HS-27A (cell line): ENCODE measurements around the gene AP4M1.

Experiments used
- DNase-seq: peaks from one replicate; pipeline ENCODE4 v3.0.0-alpha.2; 2012; ENCODE audit warnings: low read depth, missing footprints

AP4M1 gene

DNA sequence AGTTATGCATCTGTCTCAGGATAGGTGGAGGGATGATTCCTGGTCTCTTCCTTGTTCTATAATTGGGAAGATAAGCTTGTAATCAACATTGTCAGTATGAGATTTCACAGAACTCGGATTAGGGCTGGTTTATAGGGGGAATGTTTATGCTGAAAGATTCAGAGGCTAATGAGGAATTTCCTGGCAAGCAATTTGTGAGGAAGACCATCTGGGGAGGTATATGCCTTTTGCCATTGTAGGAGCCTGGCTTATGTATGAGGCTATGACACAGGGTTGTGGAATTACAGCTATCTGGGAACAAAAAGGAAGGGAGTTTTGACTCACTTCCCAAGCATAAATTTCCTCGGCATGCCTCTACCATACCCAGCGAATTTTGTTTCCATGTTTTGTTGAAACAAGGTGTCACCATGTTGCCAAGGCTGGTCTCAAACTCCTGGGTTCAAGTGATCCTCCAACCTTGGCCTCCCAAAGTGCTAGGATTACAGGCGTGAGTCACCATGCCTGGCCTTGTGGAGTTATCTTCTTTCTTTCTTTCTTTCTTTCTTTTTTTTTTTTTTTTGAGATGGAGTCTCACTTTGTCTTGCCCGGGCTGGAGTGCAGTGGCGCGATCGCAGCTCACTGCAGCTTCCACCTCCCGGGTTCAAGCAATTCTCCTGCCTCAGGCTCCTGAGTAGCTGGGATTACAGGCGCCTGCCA lies 14.2 kb upstream of the AP4M1 start:
- DNase-seq: peak; percentile 77

- DNase-seq: no peak
These were observed 13.3 kb upstream of the AP4M1 start for GRCh38 chr7:100088095-100088620.

- DNase-seq: no peak
These were observed 12.6 kb upstream of the AP4M1 start, which contains the start of gene COPS6 for GRCh38 chr7:100088621-100089457. Gene COPS6, plus strand, starts transcription at chr7:100088969. Its CDS starts 22 bp downstream, at chr7:100088991.

DNA sequence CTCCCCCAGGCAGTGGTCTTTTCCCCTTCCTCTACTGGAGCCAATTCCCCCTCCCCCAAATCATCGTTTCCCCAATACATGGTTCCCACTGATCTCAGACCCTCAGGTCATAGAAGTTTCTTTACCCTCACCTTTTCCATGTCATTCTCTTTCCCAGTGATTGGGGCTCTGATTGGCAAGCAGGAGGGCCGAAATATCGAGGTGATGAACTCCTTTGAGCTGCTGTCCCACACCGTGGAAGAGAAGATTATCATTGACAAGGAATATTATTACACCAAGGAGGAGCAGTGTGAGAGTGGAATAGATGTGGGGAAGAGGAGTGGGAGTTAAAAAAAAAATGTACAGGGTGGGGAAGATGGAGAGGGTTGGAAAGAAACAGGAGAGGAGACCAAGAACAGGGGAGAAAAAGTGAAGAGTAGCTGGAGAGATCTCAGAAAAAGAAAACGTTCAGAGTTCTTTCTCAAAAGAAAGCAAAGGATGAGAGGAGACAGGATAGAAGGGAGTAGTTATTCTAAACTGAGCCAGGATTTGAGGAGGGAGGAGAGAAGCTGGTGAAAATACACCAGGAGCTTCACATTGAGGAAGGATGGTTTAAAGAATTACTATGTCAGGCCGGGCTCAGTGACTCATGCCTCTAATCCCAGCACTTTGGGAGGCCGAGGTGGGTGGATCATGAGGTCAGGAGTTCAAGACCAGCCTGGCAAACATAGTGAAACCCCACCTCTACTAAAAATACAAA lies 11.8 kb upstream of the AP4M1 start:
- DNase-seq: no peak

DNA sequence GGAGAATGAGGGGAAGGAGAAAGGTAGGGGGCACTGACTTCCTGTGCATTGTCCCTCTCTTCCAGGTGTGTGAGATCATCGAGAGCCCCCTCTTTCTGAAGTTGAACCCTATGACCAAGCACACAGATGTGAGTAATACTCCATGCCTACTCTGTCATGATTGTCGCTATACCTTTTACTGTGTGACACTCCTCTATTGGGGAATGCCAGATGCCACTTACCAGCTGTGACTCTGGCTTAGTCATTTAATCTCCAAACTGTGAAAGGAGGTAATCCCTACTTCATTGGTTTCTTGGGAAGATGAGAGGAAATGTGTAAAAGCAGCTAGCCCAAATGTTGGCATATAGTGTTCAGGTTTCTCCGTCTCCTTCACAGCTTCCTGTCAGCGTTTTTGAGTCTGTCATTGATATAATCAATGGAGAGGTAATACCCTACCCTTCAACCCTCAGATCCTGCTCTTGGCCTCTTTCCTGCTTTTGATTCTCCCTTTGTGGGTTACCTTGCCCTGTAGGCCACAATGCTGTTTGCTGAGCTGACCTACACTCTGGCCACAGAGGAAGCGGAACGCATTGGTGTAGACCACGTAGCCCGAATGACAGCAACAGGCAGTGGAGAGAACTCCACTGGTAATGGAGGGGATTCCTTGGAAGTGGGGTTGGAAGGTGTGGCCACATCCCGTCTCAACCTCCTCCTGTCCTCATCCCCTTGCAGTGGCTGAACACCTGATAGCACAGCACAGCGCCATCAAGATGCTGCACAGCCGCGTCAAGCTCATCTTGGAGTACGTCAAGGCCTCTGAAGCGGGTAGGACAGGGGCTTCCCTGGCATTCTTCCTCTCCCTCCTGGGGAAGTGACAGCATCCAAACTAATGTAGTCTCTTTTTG lies 10.7 kb upstream of the AP4M1 start:
- DNase-seq: no peak

GRCh38 chr7:100091411-100092181 lies 9.8 kb upstream of the AP4M1 start:
- no peak for DNase-seq

GRCh38 chr7:100093054-100093453 lies 8.4 kb upstream of the AP4M1 start:
- DNase-seq: no peak

- no peak for DNase-seq
These were observed 7.9 kb upstream of the AP4M1 start for GRCh38 chr7:100093498-100093897.

GRCh38 chr7:100093925-100094486 lies 7.4 kb upstream of the AP4M1 start:
- DNase-seq: no peak

- no peak for DNase-seq
These were observed 6.2 kb upstream of the AP4M1 start for GRCh38 chr7:100095289-100095688.

DNA sequence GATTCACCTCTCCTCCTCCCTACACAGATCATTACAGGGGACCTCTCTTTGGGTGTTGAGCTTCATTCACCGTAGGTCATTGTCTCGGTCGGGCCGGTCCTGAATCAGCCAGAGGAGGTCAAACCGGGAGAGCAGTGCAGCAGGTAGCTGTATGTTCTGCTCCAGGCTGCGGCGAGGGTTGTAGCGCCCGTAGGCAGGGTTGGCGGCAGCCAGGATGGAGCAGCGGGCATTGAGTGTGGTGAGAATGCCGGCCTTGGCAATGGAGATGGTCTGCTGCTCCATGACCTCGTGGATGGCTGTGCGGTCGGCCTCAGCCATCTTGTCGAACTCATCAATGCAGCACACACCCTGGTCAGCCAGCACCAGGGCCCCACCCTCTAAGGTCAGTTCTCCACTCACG lies 5.7 kb upstream of the AP4M1 start:
- no peak for DNase-seq

- no peak for DNase-seq
These were observed 2.5 kb upstream of the AP4M1 start for GRCh38 chr7:100098913-100099312.

DNA sequence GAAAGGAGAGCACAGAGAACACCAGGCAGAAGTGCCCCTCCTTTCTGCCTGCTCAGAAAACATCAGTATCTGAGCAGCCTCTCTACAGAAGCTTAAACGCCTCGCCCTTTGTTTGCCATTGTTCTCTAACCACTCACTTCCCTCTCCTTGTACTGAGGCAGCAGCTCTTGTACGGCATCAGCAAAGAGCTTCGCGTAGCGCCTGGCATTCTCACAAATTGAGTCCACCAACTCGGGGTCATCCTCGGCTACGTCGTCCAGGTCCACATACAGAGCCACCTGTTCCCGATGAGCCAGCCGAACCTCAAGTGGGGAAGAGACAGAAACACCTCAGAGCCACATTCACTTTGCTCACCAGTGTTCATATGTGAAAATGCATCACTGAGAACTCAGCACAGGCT lies 2.0 kb upstream of the AP4M1 start:
- DNase-seq: no peak

DNA sequence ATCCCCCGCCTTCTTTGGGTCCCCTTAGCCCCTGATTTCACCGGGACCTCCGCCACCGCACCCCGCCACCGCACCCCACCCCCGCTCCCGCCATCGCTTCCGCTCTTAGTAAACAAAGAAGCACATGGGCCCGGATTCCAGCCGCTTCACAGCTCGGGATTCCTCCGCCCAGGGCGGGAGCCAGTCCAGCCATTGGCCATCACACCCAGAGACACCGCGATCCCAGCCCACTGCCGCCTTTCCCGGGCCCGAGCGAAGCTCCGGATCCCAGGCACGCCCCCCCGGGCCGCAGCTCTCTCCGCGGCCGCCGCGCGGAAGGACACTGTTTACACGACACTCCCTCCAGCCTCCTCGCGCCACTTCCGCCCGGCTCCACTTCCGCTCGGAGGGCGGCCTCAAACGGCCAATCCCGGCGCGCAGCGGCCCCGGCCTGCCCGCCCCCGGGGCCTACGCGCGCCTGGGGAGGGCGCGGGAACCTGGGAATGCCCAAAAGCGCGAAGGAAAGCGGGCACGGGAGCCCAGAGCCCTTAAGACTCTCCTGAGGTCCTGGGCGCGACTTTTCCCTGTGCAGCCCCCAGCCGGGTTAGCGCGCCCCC lies 925 bp upstream of the AP4M1 start:
- DNase-seq: no peak

DNA sequence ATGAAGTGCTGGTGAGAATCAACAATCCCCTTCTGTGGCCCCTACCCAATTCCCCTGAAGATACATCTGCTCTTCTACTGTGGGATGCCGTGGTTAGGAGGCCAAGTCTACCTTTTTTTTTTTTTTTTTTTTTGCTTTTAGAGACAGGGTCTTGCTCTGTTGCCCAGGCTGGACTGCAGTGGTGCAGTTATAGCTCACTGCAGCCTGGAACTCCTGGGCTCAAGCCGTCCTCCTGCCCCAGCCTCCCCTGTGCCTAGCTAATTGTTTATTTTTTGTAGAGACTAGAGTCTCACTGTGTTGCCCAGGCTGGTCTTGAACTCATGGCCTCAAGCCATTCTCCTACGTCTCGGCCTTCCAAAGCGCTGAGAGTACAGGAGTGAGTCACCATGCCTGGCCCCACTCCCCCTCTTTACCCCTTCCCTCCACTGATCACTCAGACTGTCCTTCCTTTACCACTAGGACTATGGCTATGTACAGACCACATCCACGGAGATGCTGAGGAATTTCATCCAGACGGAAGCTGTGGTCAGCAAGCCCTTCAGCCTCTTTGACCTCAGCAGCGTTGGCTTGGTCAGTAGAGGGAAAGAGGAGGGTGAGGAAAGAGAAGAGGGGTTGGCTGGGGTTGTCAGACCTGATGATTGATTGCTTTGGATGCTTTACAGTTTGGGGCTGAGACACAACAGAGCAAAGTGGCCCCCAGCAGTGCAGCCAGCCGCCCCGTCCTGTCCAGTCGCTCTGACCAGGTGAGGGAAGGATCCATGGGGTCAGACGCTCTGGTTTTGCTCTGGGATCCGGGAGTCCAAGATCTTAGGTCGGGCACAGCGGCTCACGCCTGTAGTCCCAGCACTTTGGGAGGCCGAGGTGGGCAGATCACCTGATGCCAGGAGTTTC lies 1.8 kb downstream of the AP4M1 start:
- DNase-seq: peak; percentile 87

- no peak for DNase-seq
These were observed 4.1 kb downstream of the AP4M1 start for GRCh38 chr7:100105534-100105933.

- DNase-seq: no peak
These were observed 5.2 kb downstream of the AP4M1 start for GRCh38 chr7:100106633-100107032.

DNA sequence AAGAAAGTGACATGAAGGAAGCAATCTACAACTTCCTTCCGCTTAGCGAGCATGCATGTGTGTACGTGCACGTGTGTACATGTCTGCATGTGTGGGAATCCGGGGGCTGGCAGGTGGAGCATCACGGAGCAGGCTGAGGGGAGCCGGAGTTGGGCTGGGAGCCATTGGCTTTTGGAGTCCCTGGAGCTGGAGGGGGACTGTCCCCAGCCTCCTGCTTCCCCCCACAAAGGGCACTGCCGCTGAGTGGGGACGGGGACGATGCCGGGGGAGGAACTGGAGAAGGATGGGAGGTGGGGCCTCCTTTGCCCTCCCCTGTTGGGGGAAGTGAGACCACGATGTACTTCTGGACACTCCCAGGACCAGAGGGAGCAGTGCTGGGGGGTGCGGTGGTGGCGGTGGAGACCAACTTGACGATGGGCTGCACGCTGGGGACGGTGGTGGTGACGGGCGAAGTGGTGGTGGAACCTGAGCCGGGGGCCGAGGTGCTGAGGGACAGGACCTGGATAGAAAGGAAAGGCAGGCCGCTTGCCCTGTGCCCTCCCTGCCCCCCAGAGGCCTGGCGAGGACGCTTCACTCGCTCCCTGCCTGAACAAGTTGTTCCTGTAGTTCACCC lies 5.8 kb downstream of the AP4M1 start:
- no peak for DNase-seq
